HCT116 (cell line): ENCODE results near the gene UQCRH. TPM values are rescaled to one million over a fixed set of nuclear protein-coding genes. Genes with fewer than 3 reads are reported as not detected.

Experiments
- ATAC-seq: fragments of 200-7000 bp; cut with Tn5 transposase; 2 replicates; pipeline ENCODE4 v1.9.1; 2020; ENCODE audit warnings: mild to moderate bottlenecking, moderate library complexity
- BruUV-seq: library from RNA; stranded (reverse); fragments of 400-500 nt; replicated peaks from 2 replicates; lab custom pipeline; 2021; lab: Mats Ljungman, UMichigan
- CTCF ChIA-PET: fragments of 300-600 bp; sonication (Branson Sonifier 250); formaldehyde crosslinking; loops from one replicate; lab custom pipeline; 2021; ENCODE audit warnings: antibody characterized with exemption; lab: Charles Lee
- POLR2A ChIA-PET: fragments of 300-600, 350-600 bp; sonication (Branson Sonifier 250); formaldehyde crosslinking; loops from one replicate; lab custom pipeline; 2021; ENCODE audit warnings: antibody characterized with exemption; lab: Charles Lee
- RAD21 ChIA-PET, 2 experiments: fragments of 300-600 bp; sonication (Branson Sonifier 250); formaldehyde crosslinking; loops; one replicate each; lab custom pipeline; 2023; ENCODE audit warnings: low total read pairs in 2 of 2; ENCODE audit not compliant: uncharacterized antibody in 2 of 2, unreplicated experiment in 2 of 2, low non-redundant PET in 1 of 2; lab: Charles Lee
- DNase-seq: peaks from one replicate; pipeline ENCODE4 v3.0.0-alpha.2; 2010; ENCODE audit warnings: low read depth, low spot score
- H2AFZ ChIP-seq: fragments of 200-600 bp; shearing (Covaris generic), sonication (generic); 2 replicates; pipeline ENCODE4 v1.6.1; 2017; ENCODE audit warnings: low read depth, mixed run types, mixed read lengths, antibody characterized with exemption, low read length; ENCODE audit not compliant: poor library complexity, severe bottlenecking
- H3K27ac ChIP-seq: 2 replicates; pipeline ENCODE4 v1.5.1; 2012; ENCODE audit warnings: low read depth, low read length
- H3K27me3 ChIP-seq: fragments of 200-600 bp; sonication (generic); 2 replicates; pipeline ENCODE4 v1.6.1; 2016; ENCODE audit warnings: mixed run types, low read length, mixed read lengths; ENCODE audit not compliant: insufficient read depth
- H3K36me3 ChIP-seq, 2 experiments: fragments of 200-500 bp in 1 of 2; fragments of 200-600 bp in 1 of 2; sonication (Bioruptor generic) in 1 of 2; sonication (generic) in 1 of 2; 2 replicates each; pipeline versions ENCODE4 v1.5.1 to v1.6.1; 2014 to 2016; ENCODE audit warnings: low read length in 2 of 2, inconsistent platforms in 1 of 2, mixed read lengths in 1 of 2, mixed run types in 1 of 2; ENCODE audit not compliant: insufficient read depth in 2 of 2, control insufficient read depth in 1 of 2
- H3K4me1 ChIP-seq, 2 experiments: fragments of 200-600 bp in 1 of 2; sonication (generic) in 1 of 2; 2 replicates each; pipeline versions ENCODE4 v1.5.1 to v1.6.1; 2012 to 2017; ENCODE audit warnings: low read length in 2 of 2, inconsistent platforms in 1 of 2, mild to moderate bottlenecking in 1 of 2, mixed read lengths in 1 of 2, mixed run types in 1 of 2, moderate library complexity in 1 of 2; ENCODE audit not compliant: insufficient read depth in 2 of 2, control insufficient read depth in 1 of 2
- H3K4me2 ChIP-seq: fragments of 200-600 bp; sonication (generic); 2 replicates; pipeline ENCODE4 v1.6.1; 2017; ENCODE audit warnings: mixed run types, low read length, mixed read lengths
- H3K4me3 ChIP-seq, 2 experiments: fragments of 200-600 bp in 1 of 2; sonication (generic) in 1 of 2; replicated peaks in 1 of 2; 2 replicates each; pipeline ENCODE4 v1.5.1; 2011 to 2016; ENCODE audit warnings: low read length in 2 of 2, control low read depth in 1 of 2, low read depth in 1 of 2, mild to moderate bottlenecking in 1 of 2, mixed read lengths in 1 of 2, mixed run types in 1 of 2
- H3K79me2 ChIP-seq: fragments of 200-600 bp; sonication (generic); 2 replicates; pipeline ENCODE4 v1.6.1; 2017; ENCODE audit warnings: mild to moderate bottlenecking, mixed run types, low read length, moderate library complexity, mixed read lengths; ENCODE audit not compliant: insufficient read depth
- H3K9ac ChIP-seq: fragments of 200-600 bp; sonication (generic); 2 replicates; pipeline ENCODE4 v1.6.1; 2016; ENCODE audit warnings: low read length, mixed read lengths
- H3K9me2 ChIP-seq: fragments of 200-600 bp; sonication (generic), shearing (Covaris generic); 2 replicates; pipeline ENCODE4 v1.6.1; 2017; ENCODE audit warnings: mixed run types, mild to moderate bottlenecking, moderate library complexity; ENCODE audit not compliant: insufficient read depth
- H3K9me3 ChIP-seq, 2 experiments: fragments of 200-500 bp in 1 of 2; fragments of 200-600 bp in 1 of 2; sonication (Bioruptor generic) in 1 of 2; sonication (generic) in 1 of 2; 2 replicates each; pipeline ENCODE4 v1.6.1; 2014 to 2017; ENCODE audit warnings: low read length in 2 of 2, mixed read lengths in 2 of 2, inconsistent platforms in 1 of 2, low read depth in 1 of 2, mild to moderate bottlenecking in 1 of 2, mixed run types in 1 of 2, moderate library complexity in 1 of 2; ENCODE audit not compliant: control insufficient read depth in 1 of 2, insufficient read depth in 1 of 2
- H4K20me1 ChIP-seq: fragments of 200-600 bp; sonication (generic), shearing (Covaris generic); 2 replicates; pipeline ENCODE4 v1.6.1; 2017; ENCODE audit warnings: mixed run types, mild to moderate bottlenecking, moderate library complexity; ENCODE audit not compliant: insufficient read depth
- ATF3 ChIP-seq: IDR thresholded peaks from 2 replicates; pipeline ENCODE4 v1.6.1; 2012
- CTCF ChIP-seq, 3 experiments: fragments of 200-600 bp in 1 of 3; sonication (generic) in 1 of 3; IDR thresholded peaks in 2 of 3; conservative IDR thresholded peaks in 1 of 3; 2 replicates each; pipeline ENCODE4 v1.5.1; 2012 to 2017; ENCODE audit warnings: low read depth in 2 of 3, low read length in 2 of 3, antibody characterized with exemption in 1 of 3, borderline replicate concordance in 1 of 3, control low read depth in 1 of 3, mild to moderate bottlenecking in 1 of 3, mixed read lengths in 1 of 3, mixed run types in 1 of 3, moderate library complexity in 1 of 3; ENCODE audit not compliant: insufficient read depth in 1 of 3
- EGR1 ChIP-seq: IDR thresholded peaks from 2 replicates; pipeline ENCODE4 v1.6.1; 2012; ENCODE audit warnings: low read depth
- EZH2 ChIP-seq: fragments of 200-600 bp; sonication (generic); IDR thresholded peaks from 2 replicates; pipeline ENCODE4 v1.6.1; 2017; ENCODE audit warnings: antibody characterized with exemption, mixed run types
- REST ChIP-seq: IDR thresholded peaks from 2 replicates; pipeline ENCODE4 v1.6.1; 2012; ENCODE audit warnings: low read depth
- TCF7L2 ChIP-seq: IDR thresholded peaks from 2 replicates; pipeline ENCODE4 v1.7.0; 2011; ENCODE audit warnings: borderline replicate concordance, inconsistent platforms; ENCODE audit not compliant: insufficient read depth, insufficient read length; ENCODE audit errors: extremely low read depth
- YY1 ChIP-seq: IDR thresholded peaks from 2 replicates; pipeline ENCODE4 v1.6.1; 2011; ENCODE audit warnings: low read length, low read depth, moderate library complexity, mild to moderate bottlenecking; ENCODE audit not compliant: insufficient replicate concordance; ENCODE audit errors: extremely low read depth
- intact Hi-C: fragments of 100-400 bp; cut with micrococcal nuclease; formaldehyde crosslinking; loops from 2 replicates; pipeline ENCODE4 v1.10.0; 2022
- total RNA-seq: library from RNA; stranded (reverse); gene quantifications from one replicate; pipeline ENCODE4 v1.2.1, GENCODE V29; 2021; ENCODE audit not compliant: unreplicated experiment

UQCRH gene
- total RNA-seq, 1 experiment from 2014 or later: 514 TPM

- no peak for TF ChIP-seq REST
These were observed 8.2 kb upstream of the UQCRH start (continued) for GRCh38 chr1:46295306-46295705.

- H4K20me1 ChIP-seq: no peaks in the 10 kb centered on the region
- H3K4me3 ChIP-seq: no peak overlapping the region
- POLR2A ChIA-PET: no interaction called here
- no peak overlapping the region for H3K27ac ChIP-seq
- intact Hi-C loops: no loop called here
- TF ChIP-seq ATF3 (no peak), REST (no peak), CTCF (IDR thresholded peaks at IDR 0.05 in 2 of 3, conservative IDR thresholded peaks at IDR 0.05 in 1 of 3; ENCODE audit: borderline replicate concordance in 1 of 3, insufficient read depth in 1 of 3, low read depth in 2 of 3, low read length in 2 of 3) (no peak), EZH2 (no peak), TCF7L2 (no peak), EGR1 (no peak), YY1 (no peak)
- H3K27me3 ChIP-seq: no peaks in the 10 kb centered on the region
- H3K79me2 ChIP-seq: peaks cover 50% of the 10 kb centered on the region
- ATAC-seq: no peak
- H3K4me2 ChIP-seq: no peak overlapping the region
- no peaks in the 10 kb centered on the region for H3K9me2 ChIP-seq
- H3K9me3 ChIP-seq: no peaks in the 10 kb centered on the region
- no TSS peak for BruUV-seq
- no peak overlapping the region for H3K9ac ChIP-seq
- no peak for DNase-seq
- H3K36me3 ChIP-seq: peaks cover 6 to 26% of the 10 kb centered on the region in 2 experiments; a peak in 3 of 4 replicates
- H2AFZ ChIP-seq: no peak overlapping the region
- RAD21 ChIA-PET: no interaction called here
- CTCF ChIA-PET: no interaction called here
- peaks cover 2 to 12% of the 10 kb centered on the region in 2 experiments; a peak in 3 of 4 replicates for H3K4me1 ChIP-seq
These were observed 5.1 kb upstream of the UQCRH start for GRCh38 chr1:46298387-46298786.
